Limb (tissue), 2 donors: ENCODE measurements around the gene PAEP.
"Not testable (repeated sequence)": the region's sequence is repeated elsewhere in the genome, so short reads cannot be mapped to it uniquely, and the experiment has no call there.

Experiments
- DNase-seq, 2 donors: peaks; one replicate each; pipeline ENCODE4 v3.0.0-alpha.2; 2016; ENCODE audit errors: extremely low spot score in 2 of 2

The PAEP gene

GRCh38 chr9:135561391-135562234, at the start of gene PAEP:
TSS of gene PAEP (plus strand) at chr9:135561756.
- no peak for DNase-seq

GRCh38 chr9:135512241-135512603, 49.3 kb upstream of the PAEP start:
- no peak for DNase-seq

- peak in 1 of 2 donors; percentile 34 for DNase-seq
Measured at GRCh38 chr9:135512904-135513303, 48.7 kb upstream of the PAEP start.

- no peak for DNase-seq
Measured at GRCh38 chr9:135513351-135513846, 48.2 kb upstream of the PAEP start.

GRCh38 chr9:135513906-135514305, 47.6 kb upstream of the PAEP start:
- not testable (repeated sequence) for DNase-seq

- no peak for DNase-seq
Measured at GRCh38 chr9:135514342-135515082, 47.0 kb upstream of the PAEP start.

GRCh38 chr9:135515083-135515951, 46.2 kb upstream of the PAEP start:
- no peak for DNase-seq

GRCh38 chr9:135516132-135516860, 45.3 kb upstream of the PAEP start:
- no peak for DNase-seq

- DNase-seq: no peak
Measured at GRCh38 chr9:135517407-135517822, 44.1 kb upstream of the PAEP start.

GRCh38 chr9:135519179-135519971, 42.2 kb upstream of the PAEP start:
- no peak for DNase-seq

GRCh38 chr9:135520916-135521607, 40.5 kb upstream of the PAEP start, which contains the start of gene LCN1:
TSS of gene LCN1 (plus strand) at chr9:135521440. CDS start at chr9:135521498, 58 bp downstream.
- no peak for DNase-seq

- DNase-seq: no peak
Measured at GRCh38 chr9:135521608-135522095, 39.9 kb upstream of the PAEP start.

GRCh38 chr9:135522137-135522877, 39.2 kb upstream of the PAEP start:
- DNase-seq: no peak

- DNase-seq: no peak
Measured at GRCh38 chr9:135522931-135523330, 38.6 kb upstream of the PAEP start.

- DNase-seq: no peak
Measured at GRCh38 chr9:135523521-135524129, 37.9 kb upstream of the PAEP start.

- DNase-seq: no peak
Measured at GRCh38 chr9:135524130-135524861, 37.3 kb upstream of the PAEP start.
